Hematopoietic multipotent progenitor cell (in vitro differentiated cells): ENCODE results near the gene NAXD. TPM values are rescaled to one million over a fixed set of nuclear protein-coding genes. Genes with fewer than 3 reads are reported as not detected.
"Not testable (repeated sequence)": the region's sequence is repeated elsewhere in the genome, so short reads cannot be mapped to it uniquely, and the experiment has no call there.

ENCODE experiments used
- DNase-seq, 3 donors: peaks; one replicate each; pipeline ENCODE4 v3.0.0-alpha.2; 2011 to 2015; ENCODE audit warnings: low read depth in 2 of 3, low spot score in 2 of 3
- total RNA-seq: library from RNA; depleted of rRNA; stranded (reverse); fragments of >200 nt; gene quantifications from one replicate; pipeline ENCODE4 v1.2.3, GENCODE V29; 2012

NAXD gene
- total RNA-seq, 1 donor, result 12.1 TPM

DNA sequence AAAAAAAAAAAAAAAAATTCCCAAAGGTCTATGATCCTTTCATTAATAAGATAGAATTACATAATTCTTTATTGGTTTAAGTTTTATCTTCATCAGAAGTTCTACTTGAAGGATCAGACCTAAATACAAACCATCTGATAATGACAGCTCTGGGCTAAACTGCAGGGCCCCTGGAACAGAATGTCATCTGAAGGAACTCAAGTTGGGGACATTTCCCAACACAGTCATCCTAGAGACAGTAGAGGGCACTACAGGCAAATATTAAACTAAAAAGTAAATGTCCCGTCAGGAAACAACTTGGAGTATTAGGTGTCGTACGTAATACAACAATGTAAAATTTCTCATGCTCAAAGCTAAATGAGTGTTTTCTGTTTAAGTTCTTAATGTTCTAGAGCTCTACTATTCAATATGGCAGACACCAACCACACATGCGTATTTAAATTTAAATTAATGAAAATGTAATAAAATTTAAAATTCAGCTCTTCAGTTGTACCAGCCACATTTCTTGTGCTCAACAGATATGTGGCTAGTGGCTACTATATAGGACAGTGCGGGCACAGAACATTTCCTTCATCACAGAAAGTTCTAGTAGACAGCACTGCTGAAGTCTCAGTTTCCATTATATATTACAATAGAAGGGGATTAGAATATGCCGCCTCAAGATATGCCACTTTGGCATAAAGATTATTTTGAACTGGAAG is 21.8 kb upstream of the NAXD start:
- DNase-seq, result peak in 2 of 3 donors; percentile 53 to 74

DNA sequence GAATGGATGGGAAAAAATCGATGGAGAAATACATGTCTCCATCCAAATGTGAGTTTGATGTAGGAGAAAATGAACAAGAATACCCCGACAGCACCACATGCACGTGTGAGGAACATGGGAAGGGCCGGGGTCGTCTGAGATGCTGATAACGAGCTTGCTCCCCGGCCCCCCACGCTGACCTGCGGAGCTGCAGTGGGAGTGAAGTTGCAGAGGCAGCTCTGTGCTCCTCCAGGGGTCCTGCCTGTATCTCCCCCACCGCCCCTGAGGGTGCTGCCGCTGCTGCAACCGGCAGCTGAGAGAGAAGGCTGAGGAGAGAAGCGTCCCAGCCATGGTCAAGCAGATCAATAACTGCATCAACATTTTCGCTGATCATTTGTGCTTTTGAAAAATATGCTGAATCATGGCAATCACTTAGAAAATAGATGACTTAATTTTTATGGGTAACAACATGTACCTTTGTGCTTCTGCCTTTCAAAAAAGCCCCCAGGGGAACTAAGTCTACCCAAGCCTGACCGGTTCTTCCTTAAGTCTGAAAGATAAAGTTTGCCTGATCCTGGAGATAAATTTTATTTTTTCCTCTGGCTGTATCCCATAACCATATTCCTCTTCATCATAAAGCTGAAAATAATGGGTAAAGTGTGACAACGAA is 18.2 kb upstream of the NAXD start:
- no peak for DNase-seq

DNA sequence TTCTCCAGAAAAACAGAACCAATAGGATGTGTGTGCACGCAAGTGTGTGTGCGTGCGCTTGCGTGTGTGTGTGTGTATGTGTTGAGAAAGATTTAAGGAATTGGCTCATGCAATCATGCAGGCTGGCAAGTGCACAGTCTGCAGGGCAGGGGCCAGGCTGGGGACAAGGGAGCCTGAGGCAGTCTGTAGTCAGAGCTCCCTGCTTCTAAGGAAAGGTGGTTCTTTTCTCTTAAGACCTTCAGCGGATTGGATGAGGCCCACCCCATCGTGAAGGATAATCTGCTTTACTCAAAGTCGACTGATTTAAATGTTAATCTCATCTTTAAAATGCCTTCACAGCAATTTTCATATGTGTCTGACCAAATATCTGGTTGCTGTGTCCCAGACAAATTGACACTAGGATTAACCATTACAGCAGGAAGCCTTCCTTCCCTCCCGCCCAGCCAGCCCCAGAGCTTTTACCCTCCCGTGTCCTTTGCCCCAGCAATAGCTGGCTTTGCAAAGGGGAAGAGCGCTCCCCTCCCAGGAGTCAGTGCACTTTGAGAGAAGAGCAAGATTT is 15.0 kb upstream of the NAXD start:
- DNase-seq, result no peak

DNA sequence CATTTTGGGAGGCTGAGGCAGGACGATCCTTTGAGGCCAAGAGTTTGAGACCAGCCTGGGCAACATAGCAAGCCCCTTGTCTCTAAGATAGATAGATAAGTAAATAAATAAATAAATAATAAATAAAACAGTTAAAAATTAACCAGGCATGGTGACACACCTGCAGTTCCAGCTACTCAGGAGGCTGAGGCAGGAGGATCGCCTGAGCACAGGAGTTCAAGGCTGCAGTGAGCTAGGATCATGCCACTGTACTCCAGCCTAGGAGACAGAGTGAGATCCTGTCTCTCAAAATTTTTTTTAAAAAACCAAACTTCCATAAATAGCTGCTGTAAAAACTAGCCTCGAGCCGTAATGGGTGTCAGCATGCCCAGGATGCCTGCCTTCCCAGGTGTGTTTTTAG is 14.4 kb upstream of the NAXD start:
- no peak for DNase-seq

DNA sequence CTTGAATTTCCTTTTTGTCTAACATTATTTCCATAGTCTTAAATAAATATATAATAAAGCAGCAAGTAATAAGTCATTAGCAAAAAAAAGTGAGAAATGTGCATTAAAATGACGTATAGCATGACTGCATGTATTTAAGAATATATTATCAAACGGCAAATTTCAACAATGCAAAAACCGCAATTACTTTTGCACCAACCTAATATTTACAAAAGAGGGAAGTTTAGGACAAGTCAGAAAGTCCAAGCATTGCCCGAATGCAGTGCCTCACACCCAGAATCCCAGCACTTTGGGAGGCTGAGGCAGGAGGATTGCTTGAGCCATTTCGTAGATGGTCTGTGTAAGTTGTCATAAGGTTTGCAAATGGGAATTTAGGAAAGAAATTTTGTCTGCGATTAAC is 10.2 kb upstream of the NAXD start:
- no peak for DNase-seq

DNA sequence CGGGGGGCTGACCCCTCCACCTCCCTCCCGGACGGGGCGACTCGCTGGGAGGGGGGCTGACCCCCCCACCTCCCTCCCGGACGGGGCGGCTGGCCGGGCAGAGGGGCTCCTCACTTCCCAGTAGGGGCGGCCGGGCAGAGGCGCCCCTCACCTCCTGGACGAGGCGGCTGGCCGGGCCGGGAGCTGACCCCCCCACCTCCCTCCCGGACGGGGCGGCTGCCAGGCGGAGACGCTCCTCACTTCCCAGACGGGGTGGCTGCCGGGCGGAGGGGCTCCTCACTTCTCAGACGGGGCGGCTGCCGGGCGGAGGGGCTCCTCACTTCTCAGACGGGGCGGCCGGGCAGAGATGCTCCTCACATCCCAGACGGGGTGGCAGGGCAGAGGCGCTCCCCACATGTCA is 9.1 kb upstream of the NAXD start:
- not testable (repeated sequence) for DNase-seq

DNA sequence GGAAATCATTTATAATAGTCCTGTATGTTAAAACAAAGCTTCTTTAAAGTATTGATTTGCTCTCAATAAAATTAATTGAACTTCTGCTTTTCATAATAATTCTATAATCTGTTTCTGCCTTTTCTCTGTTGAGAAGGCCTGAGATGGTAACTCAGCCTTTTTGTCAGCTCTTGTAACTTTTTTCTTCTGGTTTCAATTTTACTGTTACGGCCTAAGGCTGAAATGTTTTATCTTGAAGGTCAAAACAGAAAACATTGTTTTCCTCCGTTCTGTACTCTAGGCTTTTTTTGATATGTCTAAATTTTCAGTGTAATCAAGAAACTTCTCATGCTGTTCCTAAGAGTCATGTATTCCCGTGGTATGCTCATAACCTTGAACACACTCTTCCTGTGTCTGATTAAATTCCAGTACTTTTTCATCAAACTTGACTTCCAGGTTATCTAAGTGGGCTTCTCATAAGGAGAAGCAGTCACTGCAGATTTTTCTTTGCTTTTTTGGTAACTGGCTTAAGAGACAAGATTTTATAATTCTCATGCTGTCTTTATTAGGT is 7.6 kb upstream of the NAXD start:
- no peak for DNase-seq

DNA sequence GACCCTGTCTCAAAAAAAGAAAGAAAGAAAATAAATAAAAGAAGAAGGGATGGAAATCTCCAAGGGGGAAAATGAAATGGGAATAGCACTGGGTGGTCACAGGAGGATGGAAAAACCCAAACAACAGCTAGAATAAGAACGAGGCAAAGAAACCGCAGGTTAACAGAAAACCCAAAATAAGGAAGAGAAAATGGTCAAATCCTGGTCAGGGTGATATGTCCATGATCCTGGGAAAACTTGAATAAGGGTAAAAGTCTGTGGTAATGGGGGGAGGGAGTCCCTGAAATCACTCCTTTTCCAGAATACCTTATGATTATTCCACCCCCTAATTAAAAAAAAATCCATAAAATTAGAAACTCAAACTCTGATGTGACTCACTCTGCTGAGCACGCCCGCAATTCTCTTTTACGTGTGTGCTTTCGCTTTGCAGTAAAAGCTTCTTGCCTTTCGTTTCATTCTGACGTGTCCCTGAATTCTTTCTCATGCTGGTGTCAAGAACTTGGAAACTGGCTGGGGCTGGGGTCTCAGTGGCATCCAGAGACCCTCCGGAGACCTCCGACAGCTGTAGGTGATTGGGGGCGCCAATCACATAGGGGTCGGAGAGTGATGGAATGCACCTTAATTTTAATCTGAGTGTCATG is 4.3 kb upstream of the NAXD start:
- DNase-seq, result no peak

DNA sequence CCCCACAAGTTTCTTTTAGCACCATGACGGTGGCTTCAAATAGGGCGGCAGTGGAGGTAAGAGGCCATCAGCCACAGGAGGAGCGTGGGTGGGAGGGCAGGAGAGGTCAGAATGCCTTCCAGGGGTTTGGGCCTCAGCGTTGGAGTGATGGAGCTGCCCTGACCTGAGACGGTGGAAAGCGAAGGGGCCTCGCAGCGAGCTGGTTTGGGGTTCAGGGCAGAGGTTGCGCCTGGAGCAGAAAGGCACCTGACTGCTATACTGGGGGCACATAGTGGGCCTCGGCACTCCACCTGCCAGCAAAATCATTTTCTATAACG is 382 bp upstream of the NAXD start:
- no peak for DNase-seq

DNA sequence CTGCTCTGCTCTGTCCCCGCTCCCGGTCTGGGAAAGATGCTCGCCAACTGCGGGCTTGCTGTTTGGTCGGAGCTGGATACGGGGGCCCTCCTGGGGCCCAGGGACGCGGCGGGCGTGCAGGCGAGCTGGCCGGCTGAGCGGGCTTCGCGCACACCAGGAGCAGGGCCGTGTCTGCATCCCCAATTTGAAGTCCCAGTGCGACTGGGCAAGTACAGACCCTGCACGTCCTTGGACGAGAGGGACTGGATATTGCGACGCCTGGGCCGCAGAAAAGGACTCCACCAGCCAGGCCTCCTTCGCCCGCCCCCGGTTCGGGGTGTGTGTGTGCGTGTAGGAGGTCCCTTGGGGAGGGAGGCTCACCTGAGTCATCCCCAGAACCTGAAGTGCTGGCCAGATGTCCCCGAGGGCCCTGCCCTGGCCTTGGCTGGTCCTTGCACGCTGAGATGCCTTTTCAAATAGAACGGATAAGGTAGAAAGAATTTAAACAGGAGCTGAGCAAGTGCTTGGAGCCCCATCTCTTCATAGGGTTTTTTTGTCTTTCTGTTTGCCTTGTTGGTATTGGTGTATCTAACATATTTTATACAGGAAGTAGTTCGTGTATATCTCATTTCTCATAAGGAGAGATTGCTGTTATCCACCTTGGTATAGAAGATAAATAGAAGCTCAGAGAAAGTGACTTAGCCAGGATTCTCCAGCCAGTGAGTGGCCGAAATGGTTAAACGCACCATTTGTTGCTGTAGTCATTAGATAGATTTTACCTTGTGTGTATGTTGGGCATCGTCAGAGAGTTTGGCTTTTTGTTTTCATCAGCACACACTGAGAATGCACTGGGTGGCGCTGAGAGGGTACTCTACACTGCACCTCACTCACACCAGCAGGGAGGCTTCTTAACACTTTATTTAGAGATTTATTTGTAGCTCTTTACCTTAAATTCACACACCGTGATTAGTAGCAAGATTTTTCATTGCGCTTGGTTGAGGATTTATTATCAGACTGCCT is 1.1 kb downstream of the NAXD start:
- peak in 2 of 3 donors; percentile 18 to 21 for DNase-seq

DNA sequence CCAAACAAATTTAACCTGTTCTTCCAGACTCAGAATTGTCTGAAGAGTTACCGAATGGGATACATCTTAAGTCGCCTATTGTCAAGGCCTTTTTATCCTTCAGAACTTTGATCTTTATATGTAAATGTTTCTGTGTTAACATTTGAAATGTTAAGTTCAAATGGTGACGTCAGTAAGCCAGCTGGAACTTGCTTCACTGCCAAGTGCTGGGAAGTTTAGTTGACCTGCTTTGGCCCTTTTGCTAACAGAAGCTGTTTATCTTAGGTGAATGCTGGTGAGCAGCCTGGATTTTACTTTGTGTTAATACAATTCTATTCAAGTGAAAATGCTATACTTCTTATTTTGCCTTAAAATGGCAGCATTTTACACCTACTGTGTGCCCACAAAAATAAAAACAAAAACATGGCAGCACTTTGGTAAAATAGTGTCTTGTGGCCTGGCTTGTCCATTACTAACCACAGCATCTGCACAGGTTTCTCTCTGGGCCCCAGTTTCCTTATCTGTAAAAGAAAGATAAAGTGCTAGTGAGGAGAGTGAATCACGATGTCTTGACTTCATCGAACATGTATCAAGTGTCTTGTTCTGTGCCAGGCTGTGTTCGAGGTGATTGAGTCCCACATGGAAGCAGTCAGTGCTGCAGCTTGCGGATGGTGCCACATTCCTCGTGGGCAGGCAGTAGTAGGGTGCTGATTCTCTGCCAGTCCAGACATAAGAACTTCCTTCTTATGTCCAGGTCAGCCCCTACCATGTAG is 2.2 kb downstream of the NAXD start:
- peak in 2 of 3 donors; percentile 9 to 24 for DNase-seq

DNA sequence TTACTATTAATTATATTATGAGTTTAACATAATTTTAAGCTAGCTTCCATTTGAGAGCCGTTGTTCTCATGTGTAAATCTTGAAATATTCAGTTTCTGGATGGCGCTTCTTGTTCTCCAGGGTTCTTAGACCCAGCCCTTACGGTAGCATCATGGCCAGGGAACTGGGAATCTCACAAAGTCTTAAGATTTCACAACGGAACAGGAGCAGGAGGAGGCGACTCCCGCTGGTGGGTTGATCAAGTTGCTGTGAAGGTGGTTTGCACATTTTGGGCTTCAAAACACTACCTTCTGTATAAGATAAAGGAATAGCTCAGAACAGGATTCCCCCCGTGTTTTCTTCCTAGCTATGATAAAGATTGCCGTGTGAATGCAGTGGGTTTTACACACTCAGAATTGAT is 2.8 kb downstream of the NAXD start:
- DNase-seq, result no peak

DNA sequence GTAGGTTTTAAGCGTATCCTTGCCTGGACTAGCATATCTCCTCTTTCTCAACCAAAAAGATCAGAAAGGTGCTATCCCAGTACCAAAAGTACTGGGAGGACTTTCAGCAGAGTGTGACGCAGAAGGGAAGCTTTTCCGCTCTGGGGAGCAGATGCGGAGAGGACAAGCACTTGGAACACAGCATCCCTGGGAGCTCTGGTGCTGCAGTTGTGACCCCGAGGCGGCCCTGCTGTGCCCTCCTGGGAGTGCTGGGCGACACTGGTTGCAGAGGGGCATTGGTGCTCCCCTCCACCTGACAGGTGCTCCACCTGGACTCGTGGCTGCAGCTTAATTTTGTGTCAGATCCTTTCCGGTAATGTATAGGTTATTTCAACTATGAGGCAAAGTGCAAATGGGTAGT is 3.4 kb downstream of the NAXD start:
- no peak for DNase-seq

DNA sequence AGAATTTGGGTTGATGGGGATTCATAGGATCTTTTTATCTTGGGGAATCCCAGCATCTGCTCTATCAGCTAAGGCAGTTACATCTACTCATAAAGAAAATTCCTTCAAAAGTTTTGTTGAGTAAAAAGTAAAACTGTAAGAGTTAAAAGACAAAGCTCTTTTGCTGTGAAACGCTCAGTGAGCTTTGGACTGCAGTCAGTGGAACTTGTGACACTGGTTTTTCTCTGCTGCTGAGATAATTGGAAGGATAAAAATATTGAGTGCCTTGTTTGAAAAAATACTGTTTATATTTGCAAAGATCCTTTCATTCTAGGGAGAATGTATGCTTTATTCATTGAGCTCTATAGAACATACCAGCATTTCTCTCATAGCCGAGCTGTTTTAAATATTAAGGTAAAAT is 5.3 kb downstream of the NAXD start:
- DNase-seq, result no peak

DNA sequence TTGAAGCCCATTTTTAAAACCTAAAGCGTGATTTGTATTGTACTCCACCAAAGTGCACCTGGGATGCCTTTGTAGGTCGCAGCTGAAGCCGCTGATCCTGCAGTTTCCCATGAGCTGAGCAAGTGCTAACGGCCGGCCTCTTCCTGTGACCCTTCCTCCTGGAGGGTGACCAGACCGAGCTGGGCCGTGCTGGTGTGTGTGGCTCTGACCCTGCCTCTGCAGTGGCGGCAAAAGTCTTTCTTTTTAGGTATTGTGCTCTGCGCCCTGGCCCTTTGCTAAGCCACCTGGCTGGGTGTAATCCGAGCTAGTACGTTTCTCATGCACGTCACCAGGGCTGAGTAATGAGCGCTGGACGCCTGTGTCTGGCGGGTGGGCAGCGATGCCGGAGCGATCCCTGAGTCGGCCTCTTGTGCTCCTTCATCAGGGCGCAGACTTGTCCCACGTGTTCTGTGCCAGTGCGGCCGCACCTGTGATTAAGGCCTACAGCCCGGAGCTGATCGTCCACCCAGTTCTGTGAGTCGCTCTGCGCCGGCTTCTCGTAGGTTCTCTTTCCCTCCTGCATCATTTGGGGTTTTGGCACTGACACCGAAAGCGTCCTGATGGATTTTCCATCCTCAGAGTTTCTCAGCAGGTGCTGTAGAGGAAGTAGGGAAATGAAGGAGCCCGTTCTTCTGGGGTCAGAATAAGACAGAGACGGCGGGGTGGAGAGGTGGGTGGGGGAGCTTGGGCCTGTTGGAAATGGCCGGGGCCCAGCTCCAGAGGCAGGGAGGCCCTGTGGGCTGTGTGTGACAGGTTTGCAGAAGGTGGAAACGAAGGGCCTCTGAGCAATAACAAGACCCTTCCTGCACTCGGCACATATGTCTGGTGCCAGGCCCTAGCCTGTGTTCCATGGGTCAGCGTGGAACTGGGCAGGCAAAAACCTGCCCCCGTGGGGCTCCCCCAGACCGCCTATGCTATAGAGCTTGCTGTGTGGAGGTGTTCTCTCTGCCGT is 9.7 kb downstream of the NAXD start:
- no peak for DNase-seq

DNA sequence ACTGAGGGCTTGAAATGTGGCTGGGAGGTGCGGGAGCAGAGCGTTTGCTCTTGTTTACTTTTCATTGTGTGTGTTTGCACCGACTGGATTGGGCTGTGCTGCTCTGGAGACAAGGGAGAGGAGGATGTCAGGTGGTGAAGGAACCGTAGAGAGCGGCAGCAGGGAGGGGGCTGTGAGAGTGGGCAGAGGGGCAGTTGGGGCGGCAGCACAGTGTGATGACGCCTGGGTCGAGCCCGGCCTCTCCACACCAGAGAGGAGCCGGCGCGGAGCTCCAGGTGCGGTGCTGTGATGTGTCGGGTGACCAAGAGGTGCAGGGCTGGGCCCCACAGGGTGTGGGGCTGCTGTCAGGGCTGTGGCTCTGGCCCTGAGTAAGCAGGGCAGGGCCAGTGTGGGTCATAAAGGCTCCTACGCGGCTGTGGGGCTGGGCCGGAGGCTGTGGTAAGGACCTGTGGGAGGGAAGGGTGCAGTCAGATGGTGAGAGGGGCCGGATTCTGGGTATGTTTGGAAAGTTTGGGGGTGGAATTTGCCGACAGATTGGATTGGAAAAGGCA is 10.5 kb downstream of the NAXD start:
- DNase-seq, result no peak

DNA sequence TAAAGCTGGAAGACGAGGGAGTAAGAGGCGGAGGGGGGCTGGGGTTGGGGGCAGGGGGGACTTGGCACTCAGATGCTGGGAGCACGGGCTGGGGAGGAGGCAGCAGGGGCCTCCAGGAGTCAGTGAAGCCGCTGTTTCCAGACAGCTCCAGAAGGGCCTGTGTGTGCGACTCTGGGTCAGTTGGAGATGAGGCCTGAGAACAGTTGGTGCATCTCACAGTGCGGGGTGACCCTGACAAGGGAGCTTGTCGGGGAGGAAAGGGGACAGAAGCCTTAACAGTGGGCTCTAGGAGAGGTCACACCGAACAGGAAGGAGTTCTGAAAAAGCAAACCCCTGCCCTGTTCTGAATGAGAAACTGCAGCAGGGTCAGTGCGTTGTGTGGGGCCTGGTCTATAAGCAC is 11.2 kb downstream of the NAXD start:
- DNase-seq, result no peak

DNA sequence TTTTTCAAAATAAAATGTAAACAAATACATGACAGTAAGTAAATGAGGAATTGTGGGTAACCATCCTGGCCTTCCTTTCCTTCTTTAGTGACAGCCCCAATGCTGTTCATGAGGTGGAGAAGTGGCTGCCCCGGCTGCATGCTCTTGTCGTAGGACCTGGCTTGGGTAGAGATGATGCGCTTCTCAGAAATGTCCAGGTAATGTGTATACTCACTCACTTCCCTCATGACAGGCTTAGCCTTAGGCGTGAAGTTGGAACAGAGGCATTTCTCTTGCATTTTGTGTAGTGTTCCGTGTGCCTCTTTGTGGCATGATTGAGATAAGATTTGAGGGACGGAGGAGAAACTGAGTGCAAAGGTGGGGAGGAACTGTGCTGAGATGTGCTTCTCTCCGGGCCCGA is 12.0 kb downstream of the NAXD start:
- no peak for DNase-seq
